Mammary epithelial cell (primary cell): ENCODE results near the gene GARNL3.

Source experiments
- EZH2 ChIP-seq: IDR thresholded peaks from 2 replicates; pipeline ENCODE4 v1.6.1; 2012; ENCODE audit warnings: low read length, inconsistent platforms, borderline replicate concordance
- TF ChIP-seq, protein P1 (sequence below), 2 donors: IDR thresholded peaks in 1 of 2; conservative IDR thresholded peaks in 1 of 2; 2 replicates each; pipeline ENCODE4 v1.5.1; 2011 to 2012; ENCODE audit warnings: inconsistent platforms in 2 of 2, low read length in 2 of 2, mild to moderate bottlenecking in 2 of 2, control low read depth in 1 of 2, low read depth in 1 of 2; ENCODE audit not compliant: insufficient read depth in 1 of 2; ENCODE audit errors: extremely low read depth in 1 of 2

DNA sequence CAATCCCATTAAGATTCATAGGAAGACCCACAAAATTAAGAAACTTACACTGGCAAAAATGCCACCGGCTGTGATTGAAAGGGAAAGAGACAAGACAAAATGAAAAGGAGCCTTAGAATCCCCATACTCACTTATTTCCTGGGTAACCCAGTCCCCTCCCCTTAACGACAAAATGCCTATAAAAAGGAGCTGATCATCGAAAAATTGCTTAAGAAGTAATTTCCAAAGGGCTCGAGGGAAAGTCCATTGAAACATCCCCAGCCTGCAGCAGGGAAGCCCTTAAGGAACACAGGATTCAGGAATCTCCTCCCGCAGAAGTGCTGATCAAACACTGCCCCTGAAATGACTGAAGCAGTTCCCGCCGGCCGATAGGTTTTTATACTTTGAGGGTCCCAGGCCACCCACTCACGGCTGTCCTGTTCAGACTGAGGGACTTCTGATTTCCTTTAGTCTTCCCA, 158.9 kb downstream of the GARNL3 start:
- TF ChIP-seq, protein P1, sequence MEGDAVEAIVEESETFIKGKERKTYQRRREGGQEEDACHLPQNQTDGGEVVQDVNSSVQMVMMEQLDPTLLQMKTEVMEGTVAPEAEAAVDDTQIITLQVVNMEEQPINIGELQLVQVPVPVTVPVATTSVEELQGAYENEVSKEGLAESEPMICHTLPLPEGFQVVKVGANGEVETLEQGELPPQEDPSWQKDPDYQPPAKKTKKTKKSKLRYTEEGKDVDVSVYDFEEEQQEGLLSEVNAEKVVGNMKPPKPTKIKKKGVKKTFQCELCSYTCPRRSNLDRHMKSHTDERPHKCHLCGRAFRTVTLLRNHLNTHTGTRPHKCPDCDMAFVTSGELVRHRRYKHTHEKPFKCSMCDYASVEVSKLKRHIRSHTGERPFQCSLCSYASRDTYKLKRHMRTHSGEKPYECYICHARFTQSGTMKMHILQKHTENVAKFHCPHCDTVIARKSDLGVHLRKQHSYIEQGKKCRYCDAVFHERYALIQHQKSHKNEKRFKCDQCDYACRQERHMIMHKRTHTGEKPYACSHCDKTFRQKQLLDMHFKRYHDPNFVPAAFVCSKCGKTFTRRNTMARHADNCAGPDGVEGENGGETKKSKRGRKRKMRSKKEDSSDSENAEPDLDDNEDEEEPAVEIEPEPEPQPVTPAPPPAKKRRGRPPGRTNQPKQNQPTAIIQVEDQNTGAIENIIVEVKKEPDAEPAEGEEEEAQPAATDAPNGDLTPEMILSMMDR (conservative IDR thresholded peaks at IDR 0.05 in 1 of 2, IDR thresholded peaks at IDR 0.05 in 1 of 2; ENCODE audit: extremely low read depth in 1 of 2, insufficient read depth in 1 of 2, low read depth in 1 of 2, low read length in 2 of 2) = no peak
- TF ChIP-seq EZH2 = no peak
